Prostate gland (tissue), 2 donors: ENCODE measurements around the gene RAB25. TPM values are rescaled to one million over a fixed set of nuclear protein-coding genes. Genes with fewer than 3 reads are reported as not detected.
A peak's percentile ranks its signal among the peaks of the same experiment; 100 is the strongest.

Experiments
- DNase-seq: peaks from one replicate; pipeline ENCODE4 v3.0.0-alpha.2; 2019; ENCODE audit warnings: low spot score
- H3K27ac ChIP-seq, 2 donors: fragments of 200-600 bp; sonication (generic); 2 replicates each; pipeline ENCODE4 v1.5.1; 2017 to 2019
- H3K27me3 ChIP-seq: fragments of 200-600 bp; sonication (generic); replicated peaks from 2 replicates; pipeline ENCODE4 v1.5.1; 2019; ENCODE audit not compliant: insufficient read depth
- H3K36me3 ChIP-seq, 2 donors: fragments of 200-600 bp; sonication (generic); 1 replicate in 1 of 2; 2 replicates in 1 of 2; pipeline versions ENCODE4 v1.5.1 to v1.8.1; 2017 to 2019
- H3K4me1 ChIP-seq: fragments of 200-600 bp; sonication (generic); replicated peaks from 2 replicates; pipeline ENCODE4 v1.5.1; 2019
- H3K4me3 ChIP-seq, 2 donors: fragments of 200-600 bp; sonication (generic); 2 replicates each; pipeline ENCODE4 v1.5.1; 2017 to 2019
- H3K9me3 ChIP-seq: fragments of 200-600 bp; sonication (generic); 2 replicates; pipeline ENCODE4 v1.5.1; 2017
- POLR2A ChIP-seq: fragments of 450-650 bp; IDR thresholded peaks from one replicate; pipeline ENCODE4 v1.6.1; 2016; ENCODE audit warnings: antibody characterized with exemption, mild to moderate bottlenecking
- POLR2AphosphoS5 ChIP-seq: sonication (generic); formaldehyde crosslinking; IDR thresholded peaks from one replicate; pipeline ENCODE4 v1.6.1; 2017; ENCODE audit warnings: antibody characterized with exemption
- WGBS: methylation state at CpG from one replicate; pipeline ENCODE4 v1.1.5; 2018; 5-methylcytosine and 5-hydroxymethylcytosine counted together
- intact Hi-C: fragments of 100-400 bp; cut with DNase I; formaldehyde crosslinking; loops from one replicate; pipeline ENCODE4 v1.14.2; 2022
- total RNA-seq, 2 donors: library from RNA; depleted of rRNA; stranded (reverse); fragments of >200 nt; gene quantifications; one replicate each; pipeline ENCODE4 v1.1.0, GENCODE V29; 2016
- TF ChIP-seq, protein P1 (sequence below), 4 experiments: fragments of 200-600 bp in 2 of 4; fragments of 450-650 bp in 2 of 4; sonication (generic) in 2 of 4; IDR thresholded peaks; 1 replicate in 3 of 4; 2 replicates in 1 of 4; pipeline ENCODE4 v1.5.1; 2016 to 2019; ENCODE audit warnings: antibody characterized with exemption in 4 of 4, mild to moderate bottlenecking in 2 of 4, moderate library complexity in 2 of 4

Gene RAB25
- total RNA-seq, 2 donors from 2014 or later, result 33.5 to 100 TPM

DNA sequence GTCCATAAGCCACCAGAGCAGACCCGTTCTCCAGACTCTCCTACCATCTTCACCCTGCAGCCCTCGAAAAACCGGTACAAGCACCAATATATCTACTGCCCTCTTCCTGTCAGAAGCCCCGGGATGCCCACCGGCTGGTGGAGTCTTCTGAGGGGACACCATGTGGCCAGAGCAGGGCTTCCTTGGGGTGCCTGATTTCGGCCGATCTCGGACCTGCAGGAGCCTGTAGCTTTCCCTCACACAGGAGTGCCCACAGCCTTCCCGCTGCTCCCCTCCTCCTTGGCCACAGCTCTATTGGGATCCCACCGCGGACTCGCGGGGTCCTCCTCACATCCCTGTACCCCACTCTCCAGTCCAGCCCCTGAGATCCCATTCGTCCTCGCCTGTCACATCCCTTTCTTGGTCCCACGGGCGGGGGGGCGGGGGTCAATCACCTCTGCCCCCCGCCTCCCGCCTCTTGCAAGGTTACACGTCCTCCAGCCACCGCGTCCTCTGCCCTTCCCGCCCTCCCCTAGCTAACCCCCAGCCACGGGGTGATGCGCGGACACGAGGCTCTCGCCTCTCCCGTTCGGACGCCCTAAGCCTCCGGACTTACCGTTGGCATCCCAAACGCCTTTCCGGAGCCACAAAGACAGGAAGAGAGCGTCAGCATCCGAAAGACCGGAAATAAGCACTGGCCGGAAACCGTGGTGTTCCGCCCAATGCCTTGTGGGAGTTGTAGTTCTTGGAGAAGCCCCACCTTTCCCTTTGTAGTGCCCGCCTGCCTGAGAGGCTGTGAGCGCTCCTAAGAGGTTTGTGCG lies 40.5 kb upstream of the RAB25 start, which contains the start of gene SSR2:
Gene SSR2, minus strand, starts transcription at position 659 of the 800 bp plus-strand sequence. CDS start 784 bp downstream, outside the sequence.
- TF ChIP-seq, protein P1, sequence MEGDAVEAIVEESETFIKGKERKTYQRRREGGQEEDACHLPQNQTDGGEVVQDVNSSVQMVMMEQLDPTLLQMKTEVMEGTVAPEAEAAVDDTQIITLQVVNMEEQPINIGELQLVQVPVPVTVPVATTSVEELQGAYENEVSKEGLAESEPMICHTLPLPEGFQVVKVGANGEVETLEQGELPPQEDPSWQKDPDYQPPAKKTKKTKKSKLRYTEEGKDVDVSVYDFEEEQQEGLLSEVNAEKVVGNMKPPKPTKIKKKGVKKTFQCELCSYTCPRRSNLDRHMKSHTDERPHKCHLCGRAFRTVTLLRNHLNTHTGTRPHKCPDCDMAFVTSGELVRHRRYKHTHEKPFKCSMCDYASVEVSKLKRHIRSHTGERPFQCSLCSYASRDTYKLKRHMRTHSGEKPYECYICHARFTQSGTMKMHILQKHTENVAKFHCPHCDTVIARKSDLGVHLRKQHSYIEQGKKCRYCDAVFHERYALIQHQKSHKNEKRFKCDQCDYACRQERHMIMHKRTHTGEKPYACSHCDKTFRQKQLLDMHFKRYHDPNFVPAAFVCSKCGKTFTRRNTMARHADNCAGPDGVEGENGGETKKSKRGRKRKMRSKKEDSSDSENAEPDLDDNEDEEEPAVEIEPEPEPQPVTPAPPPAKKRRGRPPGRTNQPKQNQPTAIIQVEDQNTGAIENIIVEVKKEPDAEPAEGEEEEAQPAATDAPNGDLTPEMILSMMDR (IDR thresholded peaks at IDR 0.05), result no peak
- TF ChIP-seq POLR2A (peak; percentile 52), POLR2AphosphoS5 (peak; percentile 99)
- no peaks in the 10 kb centered on the region for H3K27me3 ChIP-seq
- H3K4me1 ChIP-seq, result peaks cover 4% of the 10 kb centered on the region
- WGBS, result under 1% methylated on average over 45 of the region's 45 CpGs
- peaks cover 0 to 5% of the 10 kb centered on the region in 2 donors for H3K36me3 ChIP-seq
- H3K4me3 ChIP-seq, result peak within 1 kb of the TSS; percentile 81 to 89
- no peaks in the 10 kb centered on the region for H3K9me3 ChIP-seq
- H3K27ac ChIP-seq, result peak within 1 kb of the TSS; percentile 81 to 85
- intact Hi-C loops, result no loop called here
- peak; percentile 88 for DNase-seq

DNA sequence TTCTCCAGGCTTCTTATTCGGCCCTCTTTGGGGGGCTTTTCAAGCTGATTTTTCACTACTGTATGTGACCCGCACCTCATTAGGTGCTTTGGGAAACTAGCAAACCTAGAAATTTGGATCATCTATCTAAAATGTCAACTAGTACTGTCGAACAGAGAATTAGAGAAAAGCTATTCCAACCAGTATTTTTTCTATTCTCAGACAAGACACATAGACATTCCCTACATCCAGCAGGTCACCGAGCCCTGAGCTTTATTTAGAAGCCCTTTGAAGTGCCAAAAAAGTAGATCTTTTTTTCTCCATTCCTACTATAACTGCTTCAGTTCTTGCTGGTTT lies 39.9 kb upstream of the RAB25 start:
- Histone ChIP-seq H3K27me3 (no peaks in the 10 kb centered on the region), H3K4me3 (peak overlapping the region; percentile 81 to 89), H3K27ac (peak overlapping the region; percentile 81 to 85), H3K36me3 (peaks cover 0 to 5% of the 10 kb centered on the region in 2 donors), H3K9me3 (no peaks in the 10 kb centered on the region), H3K4me1 (peaks cover 4% of the 10 kb centered on the region)
- intact Hi-C loops, result no loop called here
- no peak for DNase-seq
- 5% methylated on average over 4 of the region's 4 CpGs for WGBS
- TF ChIP-seq, protein P1 (IDR thresholded peaks at IDR 0.05), result no peak
- TF ChIP-seq POLR2AphosphoS5 (no peak), POLR2A (no peak)

DNA sequence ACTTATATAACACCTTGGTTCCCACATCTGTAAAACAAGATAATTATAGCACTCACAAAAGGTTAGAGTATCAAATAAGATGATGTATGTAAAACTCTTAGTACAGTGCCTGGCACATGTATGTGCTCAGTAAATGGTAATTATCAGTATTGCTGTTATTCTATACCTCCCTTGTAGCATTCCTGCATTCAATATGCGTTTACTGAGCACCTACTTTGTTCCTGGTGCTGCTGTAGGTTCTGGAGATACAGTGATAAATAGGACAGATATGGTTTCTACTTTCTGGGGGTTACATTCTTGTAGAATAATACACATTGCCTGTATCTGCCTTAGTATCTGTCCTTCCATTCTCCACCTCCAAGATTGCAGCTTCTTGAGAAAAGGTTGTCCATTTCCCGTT lies 39.0 kb upstream of the RAB25 start:
- H3K27ac ChIP-seq, result no peak overlapping the region
- H3K9me3 ChIP-seq, result no peaks in the 10 kb centered on the region
- 80% methylated on average over 2 of the region's 2 CpGs for WGBS
- intact Hi-C loops, result no loop called here
- peaks cover 4% of the 10 kb centered on the region for H3K4me1 ChIP-seq
- no peaks in the 10 kb centered on the region for H3K27me3 ChIP-seq
- no peak for DNase-seq
- peaks cover 0 to 5% of the 10 kb centered on the region in 2 donors for H3K36me3 ChIP-seq
- no peak overlapping the region for H3K4me3 ChIP-seq
- TF ChIP-seq POLR2A, result no peak
- no peak for TF ChIP-seq POLR2AphosphoS5
- TF ChIP-seq, protein P1 (IDR thresholded peaks at IDR 0.05), result no peak

DNA sequence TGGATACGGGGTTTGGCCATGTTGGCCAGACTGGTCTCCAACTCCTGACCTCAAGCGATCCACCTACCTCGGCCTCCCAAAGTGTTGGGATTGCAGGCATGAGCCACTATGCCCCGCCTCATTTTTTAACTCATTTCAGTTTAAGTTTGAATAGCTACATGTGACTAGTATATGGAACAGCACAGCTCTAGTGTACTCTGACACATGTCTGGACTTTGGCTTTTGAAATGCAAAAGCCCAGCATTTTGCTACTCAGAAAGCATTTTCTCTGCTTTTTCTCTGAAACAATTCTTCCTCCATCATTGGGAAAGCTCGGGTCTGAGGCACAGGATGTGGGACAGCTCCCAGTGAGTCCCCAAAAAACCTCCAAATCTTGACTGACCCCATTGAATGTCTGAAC lies 36.2 kb upstream of the RAB25 start:
- no peak for DNase-seq
- 84% methylated on average over 5 of the region's 5 CpGs for WGBS
- H3K4me3 ChIP-seq, result no peak overlapping the region
- TF ChIP-seq, protein P1 (IDR thresholded peaks at IDR 0.05), result no peak
- TF ChIP-seq POLR2AphosphoS5, result no peak
- no peak for TF ChIP-seq POLR2A
- H3K9me3 ChIP-seq, result no peaks in the 10 kb centered on the region
- no peaks in the 10 kb centered on the region for H3K4me1 ChIP-seq
- intact Hi-C loops, result no loop called here
- H3K27me3 ChIP-seq, result no peaks in the 10 kb centered on the region
- no peak overlapping the region for H3K27ac ChIP-seq
- H3K36me3 ChIP-seq, result no peaks in the 10 kb centered on the region

DNA sequence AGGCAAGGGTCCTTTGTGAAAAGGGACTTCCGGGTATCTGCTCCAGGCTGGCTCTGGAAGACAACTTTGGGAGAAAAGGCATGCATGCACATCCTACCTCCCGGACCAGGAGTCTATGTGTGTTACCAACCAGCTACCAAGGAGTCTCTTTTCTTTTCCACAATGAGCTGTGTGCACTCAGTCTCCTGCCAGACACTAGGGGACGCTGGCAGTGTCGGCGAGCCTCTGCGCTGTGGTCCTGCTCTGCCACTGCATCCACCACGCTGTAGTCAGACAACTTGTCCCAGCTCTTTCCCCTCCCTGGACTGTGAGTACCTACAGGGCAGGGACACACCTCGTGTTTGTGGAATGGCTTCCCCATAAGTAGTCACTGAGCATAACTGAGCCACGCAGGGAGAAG lies 35.1 kb upstream of the RAB25 start:
- H3K27ac ChIP-seq, result no peak overlapping the region
- H3K4me1 ChIP-seq, result no peaks in the 10 kb centered on the region
- H3K4me3 ChIP-seq, result no peak overlapping the region
- DNase-seq, result no peak
- no peaks in the 10 kb centered on the region for H3K9me3 ChIP-seq
- 14% methylated on average over 9 of the region's 9 CpGs for WGBS
- intact Hi-C loops, result no loop called here
- H3K27me3 ChIP-seq, result no peaks in the 10 kb centered on the region
- H3K36me3 ChIP-seq, result no peaks in the 10 kb centered on the region
- TF ChIP-seq POLR2A (no peak), POLR2AphosphoS5 (no peak)
- TF ChIP-seq, protein P1 (IDR thresholded peaks at IDR 0.05), result peak in 1 of 4 experiments; percentile 21
